Stimulated activated CD8-positive, alpha-beta memory T cell treated with anti-CD3 and anti-CD28 coated beads, Interleukin-15, amount 100 ng/mL, for 1 hour (primary cell): ENCODE data around the gene JUP.

Experiments used
- DNase-seq: peaks from one replicate; pipeline ENCODE4 v3.0.0-alpha.2; 2020; ENCODE audit warnings: low read depth

JUP gene

DNA sequence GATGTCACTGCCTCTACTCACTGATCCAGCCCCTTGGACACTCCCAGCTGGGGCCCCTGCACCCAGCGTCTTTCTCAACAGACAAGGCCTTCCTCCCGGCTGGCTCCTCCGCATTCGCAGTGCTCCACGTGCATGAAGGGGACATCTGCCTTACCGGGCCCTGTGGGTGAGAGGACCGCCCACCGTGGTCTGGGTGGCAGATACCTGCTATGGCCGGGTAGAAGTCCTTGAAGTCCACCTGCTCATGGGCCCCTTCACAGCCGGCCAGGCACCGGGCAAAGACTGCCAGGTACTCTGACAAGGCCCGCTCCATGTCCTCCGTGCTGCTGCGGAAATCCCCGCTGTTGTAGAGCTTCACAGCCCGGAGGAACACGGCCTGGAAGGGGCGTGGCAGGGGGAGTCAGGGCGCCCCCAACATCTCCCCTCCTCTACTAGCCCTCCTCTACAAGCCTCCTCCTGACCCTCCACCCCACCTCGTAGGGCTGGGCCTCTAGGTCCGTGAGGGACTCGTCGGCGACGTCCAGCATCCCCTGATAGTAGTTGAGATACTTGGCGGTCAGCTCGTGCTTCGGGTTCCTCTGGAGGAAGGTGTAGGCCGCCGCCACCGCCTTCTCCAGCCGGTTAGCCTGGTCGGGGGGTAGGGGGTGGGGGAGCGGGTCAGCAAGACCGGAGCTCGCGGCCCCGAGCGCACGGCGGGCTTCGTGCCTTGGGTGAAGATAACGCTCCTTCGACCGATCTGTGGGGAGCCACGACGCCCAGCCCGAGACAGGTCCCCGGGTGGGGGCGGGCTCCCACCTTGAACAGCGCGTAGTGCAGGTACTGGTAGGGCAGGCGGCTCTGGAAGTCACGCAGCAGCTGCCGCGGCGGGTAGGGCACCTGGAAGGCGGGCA is 24.4 kb upstream of the JUP start:
- no peak for DNase-seq

DNA sequence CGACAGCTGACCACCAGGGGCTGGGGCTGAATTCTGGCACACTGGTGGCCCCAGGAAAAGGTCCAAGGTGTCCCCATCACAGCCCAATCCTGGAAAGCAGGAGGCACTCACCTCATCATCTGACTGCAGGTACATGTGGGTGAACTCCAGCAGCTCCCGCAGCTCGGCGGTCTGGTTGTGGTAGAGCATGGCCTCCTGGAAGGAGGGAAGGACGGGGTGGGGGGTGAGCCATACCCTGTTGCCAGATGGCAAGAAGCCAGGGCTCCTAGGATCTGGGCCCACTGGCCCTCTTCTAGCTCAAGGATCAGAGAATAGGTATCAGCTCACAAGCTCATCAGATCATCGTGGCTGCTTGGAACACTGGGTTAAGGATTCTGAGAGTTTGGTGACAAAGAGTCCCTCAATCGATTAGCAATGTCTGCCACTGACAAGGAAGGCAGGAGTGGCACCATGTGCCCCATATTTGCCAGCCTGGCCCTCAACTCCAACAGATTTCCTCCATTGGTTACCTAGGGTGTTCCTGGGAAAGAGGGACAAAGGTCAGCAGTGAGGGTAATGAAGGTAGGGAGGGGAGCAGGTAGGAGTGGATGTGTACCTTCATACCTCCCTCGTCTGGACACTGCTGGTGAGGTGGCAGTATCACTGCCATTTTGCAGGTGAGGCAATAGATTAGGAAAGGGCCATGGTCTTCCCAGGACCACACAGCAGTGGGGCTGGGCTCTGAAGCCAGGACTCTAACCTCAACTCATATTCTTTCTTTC is 20.4 kb upstream of the JUP start:
- no peak for DNase-seq

- no peak for DNase-seq
Measured at GRCh38 chr17:41803049-41804020, 16.8 kb upstream of the JUP start.

GRCh38 chr17:41801374-41802271 is 15.1 kb upstream of the JUP start:
- peak; percentile 64 for DNase-seq

GRCh38 chr17:41800601-41801373 is 14.3 kb upstream of the JUP start:
- DNase-seq, result no peak

DNA sequence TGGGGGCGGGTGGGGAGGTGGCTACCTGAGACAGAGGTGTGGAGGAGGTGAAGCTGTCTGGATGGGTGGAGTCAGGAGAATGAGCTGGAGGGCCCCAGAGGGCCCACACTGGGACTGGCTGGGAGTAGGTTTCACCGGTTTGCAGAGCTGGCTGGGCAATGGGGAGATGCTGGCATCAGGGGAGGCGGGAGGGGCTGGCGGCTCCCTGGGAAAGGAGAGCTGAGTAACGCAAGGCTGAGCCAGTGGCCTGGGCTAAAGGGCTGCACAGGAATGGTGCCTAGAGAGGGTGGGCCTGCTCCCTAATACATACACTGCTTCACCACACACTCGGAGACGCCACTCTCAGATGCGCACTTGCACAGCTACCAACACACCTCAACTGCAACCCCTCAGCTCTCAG is 12.9 kb upstream of the JUP start:
- no peak for DNase-seq

- no peak for DNase-seq
Measured at GRCh38 chr17:41797377-41797776, 10.9 kb upstream of the JUP start.

DNA sequence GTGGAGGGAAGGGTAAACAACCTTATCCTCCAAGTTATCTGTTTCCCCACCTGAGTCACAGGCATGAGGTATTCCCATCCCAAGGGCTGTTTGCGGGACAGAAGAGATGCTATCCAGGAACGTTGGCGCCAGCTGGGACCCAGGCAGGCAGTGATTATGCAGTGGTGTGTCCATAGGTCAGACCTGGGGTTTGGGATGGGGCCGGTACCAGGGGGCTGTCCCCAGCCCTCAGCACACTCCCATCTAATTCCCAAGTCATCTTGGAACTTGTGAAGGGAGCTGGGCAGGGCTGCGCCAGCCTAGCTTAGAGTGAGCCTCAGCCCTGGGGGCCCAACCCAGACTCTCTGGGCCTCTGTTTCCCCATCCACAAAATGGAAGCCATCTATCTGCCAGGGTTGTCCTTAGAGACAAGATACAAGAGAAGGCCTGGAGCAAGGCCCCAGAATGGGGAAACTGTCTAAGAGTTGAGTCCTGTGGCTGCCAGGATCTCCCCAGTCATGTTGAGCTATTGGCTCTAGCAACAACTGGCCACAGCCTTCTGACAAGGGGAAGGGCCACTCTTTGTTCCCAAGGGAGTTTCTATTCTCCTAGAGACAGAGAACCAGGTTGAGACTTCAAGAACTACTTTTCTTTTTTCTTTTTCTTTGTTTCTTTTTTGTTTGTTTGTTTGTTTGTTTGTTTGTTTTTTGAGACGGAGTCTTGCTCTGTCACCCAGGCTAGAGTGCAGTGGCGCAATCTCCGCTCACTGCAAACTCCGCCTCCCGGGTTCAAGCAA is 9.8 kb upstream of the JUP start:
- DNase-seq, result no peak

- DNase-seq, result no peak
Measured at GRCh38 chr17:41794540-41794975, 8.0 kb upstream of the JUP start.

- DNase-seq, result no peak
Measured at GRCh38 chr17:41793784-41794539, 7.5 kb upstream of the JUP start.

- DNase-seq, result no peak
Measured at GRCh38 chr17:41792845-41793783, 6.6 kb upstream of the JUP start.

DNA sequence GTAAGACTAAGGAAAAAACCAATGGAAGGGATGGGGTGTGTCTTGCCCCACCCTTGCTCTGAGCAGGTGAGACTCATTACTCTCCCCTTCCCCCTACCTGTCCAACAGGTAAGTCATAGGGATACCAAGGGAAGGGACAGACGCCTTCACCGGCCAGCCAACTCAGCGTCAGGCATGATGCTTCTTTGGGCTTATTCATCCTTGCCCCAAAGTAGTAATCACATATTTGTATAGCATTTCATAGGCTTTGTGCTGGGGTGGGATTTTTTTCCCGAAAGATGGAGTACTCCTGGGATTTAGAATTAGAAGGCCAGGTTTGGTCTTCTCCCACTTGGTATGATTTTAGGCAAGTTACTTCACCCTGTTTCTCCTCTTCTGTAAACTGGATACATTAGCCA is 509 bp upstream of the JUP start:
- no peak for DNase-seq

DNA sequence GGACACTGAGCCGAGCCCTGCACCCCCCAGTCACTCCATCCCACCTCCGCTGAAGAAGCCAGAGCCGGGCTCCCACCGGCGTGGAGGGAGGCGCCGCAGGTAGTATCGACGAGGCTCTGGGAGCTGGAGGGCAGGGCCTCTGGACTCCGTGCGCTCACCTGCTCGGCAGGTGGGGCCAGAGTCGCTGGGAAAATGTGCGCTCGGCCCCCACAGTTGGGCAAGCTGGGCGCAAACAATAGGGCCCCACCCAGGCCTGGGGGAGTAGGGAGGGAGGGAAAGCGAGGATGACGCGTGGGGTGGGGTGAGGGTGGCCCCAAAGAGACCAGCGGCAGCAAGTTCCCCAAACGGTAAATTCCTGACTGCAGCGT is 668 bp downstream of the JUP start:
- no peak for DNase-seq

DNA sequence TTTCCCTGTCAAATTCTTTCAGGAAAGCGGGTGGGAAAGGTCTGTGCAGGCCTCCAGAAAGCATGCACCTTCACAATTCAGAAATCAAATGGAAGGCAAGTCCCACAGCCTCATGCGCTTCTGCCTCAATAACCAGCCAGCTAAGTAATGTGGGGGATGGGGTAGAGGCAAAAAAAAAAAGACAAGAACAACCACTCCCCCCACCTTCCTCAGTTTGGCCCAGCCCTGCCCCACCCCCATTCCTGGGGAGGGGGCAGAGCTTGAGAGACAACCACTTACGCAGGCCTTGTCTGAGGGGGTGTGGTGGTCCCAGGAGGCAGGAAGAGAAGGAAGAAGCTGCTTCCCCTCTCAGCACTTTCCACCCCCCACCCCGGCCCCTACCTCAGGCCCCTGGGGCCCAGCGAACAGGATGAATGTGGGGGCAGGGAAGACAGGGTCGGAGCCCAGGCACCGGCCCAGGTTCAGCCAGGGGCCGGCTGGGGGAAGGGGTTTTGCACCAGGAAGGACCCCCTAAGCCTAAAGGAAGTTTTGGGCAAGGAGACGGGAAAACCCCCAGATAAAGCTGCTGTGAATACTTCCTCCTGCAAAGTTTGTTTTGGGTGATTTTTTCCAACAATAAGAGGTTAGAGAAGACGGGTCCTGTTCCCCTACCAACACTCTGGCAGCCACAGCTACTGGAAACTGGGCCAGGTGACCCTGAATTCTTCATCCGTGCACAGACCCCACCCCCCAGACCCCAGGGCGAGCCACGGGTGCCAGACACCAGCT is 1.2 kb downstream of the JUP start:
- DNase-seq, result no peak

DNA sequence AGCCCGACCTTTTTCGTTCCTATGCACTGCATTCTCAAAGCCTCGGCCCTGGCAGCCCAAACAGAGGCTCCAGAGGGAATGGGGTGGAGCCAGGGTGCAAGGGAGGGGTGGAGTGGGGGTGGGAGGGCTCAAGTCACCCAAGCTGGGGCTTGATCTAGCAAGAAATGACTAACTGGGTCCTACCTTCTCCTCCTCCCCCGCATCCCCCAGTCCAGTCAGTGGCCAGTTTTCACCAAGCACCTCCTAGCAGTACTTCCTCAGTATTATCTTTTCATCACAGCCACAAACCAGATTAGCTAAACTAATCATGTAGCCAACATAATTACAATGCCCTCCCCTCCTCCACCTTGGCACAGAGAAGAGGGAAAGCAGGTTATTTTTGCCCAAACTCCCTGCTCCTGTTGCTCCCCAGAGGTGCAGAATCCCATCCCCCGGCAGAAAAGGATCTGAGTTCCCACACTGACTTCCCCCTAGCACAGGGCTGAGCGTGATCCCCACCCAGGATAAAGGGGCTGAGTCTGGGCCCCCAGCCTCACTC is 2.2 kb downstream of the JUP start:
- DNase-seq, result no peak

DNA sequence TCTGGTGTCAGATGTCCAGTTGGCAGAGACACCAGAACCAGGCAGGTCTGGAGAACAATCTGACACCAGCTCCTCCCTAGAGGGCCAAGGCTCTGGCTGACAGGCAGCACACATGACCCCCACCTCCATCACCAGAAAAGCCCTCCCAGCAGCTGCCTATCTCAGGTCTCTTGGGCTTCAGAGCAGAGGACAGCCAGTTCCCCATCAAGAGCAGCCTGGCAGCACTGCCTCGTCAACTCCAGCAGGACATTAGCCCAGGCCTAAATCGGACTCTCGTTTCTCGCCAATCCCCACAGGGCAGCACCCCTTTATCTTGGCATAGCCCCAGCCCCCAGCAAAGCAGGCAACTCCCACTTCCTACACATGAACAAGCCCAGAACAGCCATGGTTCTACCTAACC is 4.4 kb downstream of the JUP start:
- no peak for DNase-seq
